Measurements from ENCODE around the gene CC2D1B.

The CC2D1B gene, protein sequence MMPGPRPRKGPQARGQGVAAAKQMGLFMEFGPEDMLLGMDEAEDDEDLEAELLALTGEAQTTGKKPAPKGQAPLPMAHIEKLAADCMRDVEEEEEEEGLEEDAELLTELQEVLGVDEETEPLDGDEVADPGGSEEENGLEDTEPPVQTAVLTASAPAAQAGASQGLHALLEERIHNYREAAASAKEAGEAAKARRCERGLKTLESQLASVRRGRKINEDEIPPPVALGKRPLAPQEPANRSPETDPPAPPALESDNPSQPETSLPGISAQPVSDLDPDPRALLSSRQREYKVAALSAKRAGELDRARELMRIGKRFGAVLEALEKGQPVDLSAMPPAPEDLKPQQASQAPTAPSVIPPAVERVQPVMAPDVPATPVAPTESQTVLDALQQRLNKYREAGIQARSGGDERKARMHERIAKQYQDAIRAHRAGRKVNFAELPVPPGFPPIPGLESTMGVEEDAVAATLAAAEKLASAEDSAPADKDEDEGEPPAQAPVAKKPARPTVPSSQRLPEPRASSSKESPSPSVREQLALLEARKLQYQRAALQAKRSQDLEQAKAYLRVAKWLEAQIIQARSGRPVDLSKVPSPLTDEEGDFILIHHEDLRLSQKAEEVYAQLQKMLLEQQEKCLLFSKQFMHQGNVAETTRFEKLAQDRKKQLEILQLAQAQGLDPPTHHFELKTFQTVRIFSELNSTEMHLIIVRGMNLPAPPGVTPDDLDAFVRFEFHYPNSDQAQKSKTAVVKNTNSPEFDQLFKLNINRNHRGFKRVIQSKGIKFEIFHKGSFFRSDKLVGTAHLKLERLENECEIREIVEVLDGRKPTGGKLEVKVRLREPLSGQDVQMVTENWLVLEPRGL

DNA sequence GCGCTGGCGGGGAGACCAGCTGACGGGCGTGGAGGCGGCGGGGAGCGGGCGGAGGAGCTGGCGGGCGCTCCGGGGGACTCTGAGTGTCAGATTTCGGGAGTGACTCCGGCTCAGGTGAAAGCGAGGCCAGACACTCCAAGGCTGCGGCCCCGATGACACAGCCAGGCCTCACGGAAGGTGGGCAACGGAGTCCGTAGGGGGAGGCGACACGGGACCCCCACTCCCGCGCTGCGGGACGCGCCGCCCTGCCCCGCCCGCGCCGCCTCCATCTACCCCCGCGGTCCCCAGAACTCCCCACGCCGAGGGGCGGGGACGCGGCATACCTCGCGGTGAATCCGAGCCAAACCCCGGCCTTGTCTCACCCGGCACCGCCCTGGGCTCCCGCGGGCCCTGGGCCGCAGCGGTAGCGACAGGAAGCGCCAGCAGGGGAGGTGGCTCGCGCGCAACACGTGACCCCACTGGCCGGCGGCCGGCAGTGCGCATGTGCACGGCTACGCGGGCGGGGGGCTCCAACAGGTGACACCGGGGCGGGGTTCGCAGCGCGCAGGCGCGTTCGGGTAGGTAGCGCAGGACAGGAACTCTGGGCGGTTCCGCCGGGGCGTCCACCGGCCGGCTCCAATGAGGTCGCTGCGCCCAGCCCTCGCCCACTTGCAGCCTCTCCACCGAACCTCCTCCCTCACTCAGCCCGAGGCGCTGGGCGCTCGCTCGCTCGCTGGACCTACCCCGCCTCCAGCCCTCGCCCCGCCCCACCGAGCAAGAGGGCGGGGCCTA is at the start of gene CC2D1B:
CC2D1B (minus strand) TSS at position 460 of the 771 bp plus-strand sequence. CDS start 1,585 bp downstream, outside the sequence.
- Histone ChIP-seq H3K36me3 (ENCODE audit: insufficient read depth, low read length) (peaks cover 20% of the 10 kb centered on the region), H3K9ac (ENCODE audit: low read length) (peak within 1 kb of the TSS; percentile 39), H3K27me3 (ENCODE audit: control insufficient read depth in 1 of 2, insufficient read depth in 2 of 2, low read length in 2 of 2) (no peaks in the 10 kb centered on the region), H3K4me1 (ENCODE audit: insufficient read depth, low read length) (peaks cover 13% of the 10 kb centered on the region), H3K4me3 (ENCODE audit: low read depth in 1 of 2, low read length in 2 of 2) (peak within 1 kb of the TSS; percentile 79 to 96), H3K9me3 (ENCODE audit: low read length) (no peaks in the 10 kb centered on the region), H3K27ac (ENCODE audit: low read depth, low read length) (peak within 1 kb of the TSS; percentile 83)

DNA sequence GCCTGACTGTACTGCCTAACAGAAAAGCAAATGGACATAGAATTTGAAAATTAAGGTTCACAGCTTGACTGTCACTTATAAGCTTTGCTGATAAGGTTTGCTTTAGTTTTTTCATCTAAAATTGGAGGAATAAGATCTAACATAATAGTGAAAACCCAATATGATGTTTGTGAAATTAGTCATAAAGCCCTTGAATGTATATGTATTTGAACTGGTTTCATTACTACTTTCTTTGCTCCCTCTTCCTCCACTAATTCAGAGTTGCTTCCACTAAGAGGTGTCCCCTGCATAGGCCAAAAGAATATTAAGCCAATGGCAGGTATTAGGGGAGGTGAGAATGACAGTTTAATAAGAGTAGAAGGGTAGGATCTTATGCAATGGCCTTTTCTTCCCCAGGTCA is 48.9 kb upstream of the CC2D1B start:
- Histone ChIP-seq H3K4me3 (ENCODE audit: low read depth in 1 of 2, low read length in 2 of 2) (no peak overlapping the region), H3K9me3 (ENCODE audit: low read length) (no peaks in the 10 kb centered on the region), H3K4me1 (ENCODE audit: insufficient read depth, low read length) (no peaks in the 10 kb centered on the region), H3K27ac (ENCODE audit: low read depth, low read length) (no peak overlapping the region), H3K36me3 (ENCODE audit: insufficient read depth, low read length) (peaks cover 71% of the 10 kb centered on the region), H3K27me3 (ENCODE audit: control insufficient read depth in 1 of 2, insufficient read depth in 2 of 2, low read length in 2 of 2) (no peaks in the 10 kb centered on the region), H3K9ac (ENCODE audit: low read length) (no peak overlapping the region)

DNA sequence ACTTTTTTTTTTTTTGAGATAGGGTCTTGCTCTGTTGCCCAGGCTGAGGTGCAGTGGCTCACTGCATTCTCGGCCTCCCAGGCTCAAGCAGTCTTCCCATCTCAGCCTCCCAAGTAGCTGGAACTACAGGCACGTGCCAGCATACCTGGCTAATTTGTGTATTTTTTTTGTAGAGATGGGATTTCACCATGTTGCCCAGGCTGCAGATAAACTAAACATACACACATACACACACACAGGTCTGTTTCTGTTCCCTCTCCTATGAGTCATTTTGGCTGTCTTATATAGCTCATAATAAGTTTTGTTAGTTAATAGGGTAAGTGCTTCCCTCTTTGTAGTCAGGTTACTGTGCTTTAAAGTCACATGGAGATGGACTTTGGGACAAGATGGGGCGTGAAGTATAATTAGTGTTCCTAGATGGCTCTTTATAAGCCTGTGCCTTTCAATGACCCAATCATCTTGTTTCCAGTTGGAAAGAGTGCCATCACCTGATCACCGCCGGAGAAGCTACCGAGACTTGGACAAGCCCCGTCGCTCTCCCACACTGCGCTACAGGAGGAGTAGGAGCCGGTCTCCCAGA is 47.5 kb upstream of the CC2D1B start:
- H3K36me3 ChIP-seq (ENCODE audit: insufficient read depth, low read length): peaks cover 79% of the 10 kb centered on the region
- H3K9me3 ChIP-seq (ENCODE audit: low read length): no peaks in the 10 kb centered on the region
- H3K27me3 ChIP-seq (ENCODE audit: control insufficient read depth in 1 of 2, insufficient read depth in 2 of 2, low read length in 2 of 2): no peaks in the 10 kb centered on the region
- no peak overlapping the region for H3K9ac ChIP-seq (ENCODE audit: low read length)
- no peak overlapping the region for H3K27ac ChIP-seq (ENCODE audit: low read depth, low read length)
- H3K4me1 ChIP-seq (ENCODE audit: insufficient read depth, low read length): no peaks in the 10 kb centered on the region
- no peak overlapping the region for H3K4me3 ChIP-seq (ENCODE audit: low read depth in 1 of 2, low read length in 2 of 2)

DNA sequence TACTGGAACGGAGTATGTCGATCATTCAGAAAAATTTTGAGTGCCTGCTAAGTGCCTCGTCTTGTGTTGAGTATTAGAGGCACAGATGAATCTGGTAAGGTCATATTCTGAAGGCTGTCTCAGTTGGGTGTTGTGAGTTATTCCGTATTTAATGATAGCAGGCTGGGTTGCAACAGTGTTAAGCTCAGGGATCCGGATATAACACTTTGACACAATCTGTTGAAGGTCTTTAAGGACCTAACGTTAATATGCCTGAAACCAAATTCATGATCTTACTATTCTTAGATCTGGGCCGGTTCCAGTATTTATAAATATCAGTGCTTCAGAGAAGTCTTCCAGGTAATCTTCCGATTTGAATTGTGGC is 39.0 kb upstream of the CC2D1B start:
- H3K9ac ChIP-seq (ENCODE audit: low read length): peak overlapping the region; percentile 96
- no peaks in the 10 kb centered on the region for H3K9me3 ChIP-seq (ENCODE audit: low read length)
- H3K36me3 ChIP-seq (ENCODE audit: insufficient read depth, low read length): peaks cover 16% of the 10 kb centered on the region
- peak overlapping the region; percentile 96 to 97 for H3K4me3 ChIP-seq (ENCODE audit: low read depth in 1 of 2, low read length in 2 of 2)
- peak overlapping the region; percentile 71 for H3K27ac ChIP-seq (ENCODE audit: low read depth, low read length)
- no peaks in the 10 kb centered on the region for H3K27me3 ChIP-seq (ENCODE audit: control insufficient read depth in 1 of 2, insufficient read depth in 2 of 2, low read length in 2 of 2)
- H3K4me1 ChIP-seq (ENCODE audit: insufficient read depth, low read length): peaks cover 19% of the 10 kb centered on the region

DNA sequence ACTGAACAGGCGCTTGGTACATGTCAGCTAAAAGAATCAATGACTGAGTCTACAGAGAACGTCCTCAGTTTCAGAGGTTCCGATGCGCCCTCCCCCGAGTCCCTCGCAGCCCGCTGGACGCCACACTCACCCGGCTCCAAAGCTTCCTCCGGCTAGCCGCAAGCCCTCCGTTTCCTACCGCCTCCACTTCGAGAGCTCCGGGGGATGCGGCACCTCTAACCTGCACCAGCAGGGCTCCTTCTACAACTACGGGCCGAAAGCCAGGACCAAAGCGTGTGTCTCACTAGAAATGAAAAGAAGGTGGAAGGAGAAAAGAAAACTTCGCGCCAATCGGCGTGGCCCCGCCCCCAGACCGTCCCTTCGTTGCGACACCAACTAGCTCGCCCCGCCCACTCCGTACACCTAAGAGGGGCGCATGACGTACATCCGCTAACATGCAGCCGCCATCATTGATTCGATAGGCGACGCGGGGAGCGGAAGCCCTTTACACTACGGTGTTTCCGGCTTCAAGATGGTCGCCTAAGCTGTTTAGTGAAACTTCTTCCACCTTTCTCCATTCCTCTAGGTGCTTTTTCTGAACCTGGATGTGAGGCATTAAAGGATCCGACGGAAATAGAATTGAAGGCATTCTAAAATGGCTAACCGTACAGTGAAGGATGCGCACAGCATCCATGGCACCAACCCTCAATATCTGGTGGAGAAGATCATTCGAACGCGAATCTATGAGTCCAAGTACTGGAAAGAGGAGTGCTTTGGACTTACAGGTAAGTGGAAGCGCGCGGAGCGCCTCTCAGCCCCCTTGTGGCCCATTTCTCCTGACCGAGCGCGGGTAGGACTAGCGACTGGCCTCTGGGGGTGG is 38.3 kb upstream of the CC2D1B start, which contains the start of the genes ORC1 and PRPF38A:
ORC1 (minus strand) TSS at position 308 of the 859 bp plus-strand sequence. CDS start 2,200 bp downstream, outside the sequence.
PRPF38A (plus strand) TSS at position 487 of the 859 bp plus-strand sequence; CDS start at position 635, 148 bp downstream.
- peaks cover 19% of the 10 kb centered on the region for H3K4me1 ChIP-seq (ENCODE audit: insufficient read depth, low read length)
- H3K36me3 ChIP-seq (ENCODE audit: insufficient read depth, low read length): peaks cover 12% of the 10 kb centered on the region
- peak within 1 kb of the TSS; percentile 96 for H3K9ac ChIP-seq (ENCODE audit: low read length)
- peak within 1 kb of the TSS; percentile 96 to 97 for H3K4me3 ChIP-seq (ENCODE audit: low read depth in 1 of 2, low read length in 2 of 2)
- H3K9me3 ChIP-seq (ENCODE audit: low read length): no peaks in the 10 kb centered on the region
- H3K27me3 ChIP-seq (ENCODE audit: control insufficient read depth in 1 of 2, insufficient read depth in 2 of 2, low read length in 2 of 2): no peaks in the 10 kb centered on the region
- peak within 1 kb of the TSS; percentile 71 for H3K27ac ChIP-seq (ENCODE audit: low read depth, low read length)

DNA sequence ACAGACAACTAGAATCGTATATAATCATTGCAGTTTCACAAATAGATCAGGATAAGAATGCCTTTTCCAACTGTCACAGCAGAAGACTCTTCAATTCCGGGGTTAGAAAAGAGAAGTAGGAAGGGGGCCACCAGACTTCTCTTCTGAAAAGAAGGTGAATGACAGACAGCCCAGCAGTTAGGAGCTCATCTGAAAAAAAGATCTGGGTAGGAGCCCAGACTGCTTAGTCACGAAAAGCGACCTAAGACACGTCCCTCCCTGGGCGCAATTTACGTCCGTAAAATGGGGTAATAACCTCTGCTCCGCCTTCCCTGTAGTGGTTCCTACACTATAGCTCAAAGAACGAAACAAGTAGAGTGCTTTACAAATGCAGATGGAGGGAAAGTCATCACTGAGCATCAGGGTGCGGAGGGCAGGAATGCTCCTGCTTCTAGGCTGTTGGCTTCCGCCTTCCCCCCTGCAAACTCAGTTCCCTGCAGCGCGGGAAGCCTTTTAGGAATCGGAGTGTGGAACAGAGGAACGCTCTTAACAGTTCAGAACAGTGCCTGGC is 37.6 kb upstream of the CC2D1B start:
- Histone ChIP-seq H3K4me3 (ENCODE audit: low read depth in 1 of 2, low read length in 2 of 2) (peak overlapping the region; percentile 96 to 97), H3K27ac (ENCODE audit: low read depth, low read length) (no peak overlapping the region), H3K9me3 (ENCODE audit: low read length) (no peaks in the 10 kb centered on the region), H3K4me1 (ENCODE audit: insufficient read depth, low read length) (peaks cover 19% of the 10 kb centered on the region), H3K9ac (ENCODE audit: low read length) (peak overlapping the region; percentile 29), H3K36me3 (ENCODE audit: insufficient read depth, low read length) (peaks cover 5% of the 10 kb centered on the region), H3K27me3 (ENCODE audit: control insufficient read depth in 1 of 2, insufficient read depth in 2 of 2, low read length in 2 of 2) (no peaks in the 10 kb centered on the region)

DNA sequence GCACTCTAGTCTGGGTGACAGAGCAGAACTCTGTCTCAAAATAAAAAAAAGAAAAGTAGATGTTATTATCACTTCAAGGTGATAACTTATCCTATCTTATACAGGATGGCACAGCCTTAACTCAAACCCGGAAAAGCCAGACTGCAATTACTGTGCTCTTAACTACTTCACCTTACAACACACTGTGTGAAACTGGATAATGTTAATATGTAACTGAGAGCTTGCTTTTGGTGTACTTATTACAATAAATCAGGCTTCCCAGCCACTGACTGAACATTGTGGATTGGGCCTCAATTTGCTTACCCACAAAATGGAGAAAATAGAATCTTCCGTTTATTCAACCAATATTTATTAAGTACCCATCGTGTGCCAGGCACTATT is 36.8 kb upstream of the CC2D1B start:
- Histone ChIP-seq H3K4me3 (ENCODE audit: low read depth in 1 of 2, low read length in 2 of 2) (no peak overlapping the region), H3K27ac (ENCODE audit: low read depth, low read length) (no peak overlapping the region), H3K27me3 (ENCODE audit: control insufficient read depth in 1 of 2, insufficient read depth in 2 of 2, low read length in 2 of 2) (no peaks in the 10 kb centered on the region)

DNA sequence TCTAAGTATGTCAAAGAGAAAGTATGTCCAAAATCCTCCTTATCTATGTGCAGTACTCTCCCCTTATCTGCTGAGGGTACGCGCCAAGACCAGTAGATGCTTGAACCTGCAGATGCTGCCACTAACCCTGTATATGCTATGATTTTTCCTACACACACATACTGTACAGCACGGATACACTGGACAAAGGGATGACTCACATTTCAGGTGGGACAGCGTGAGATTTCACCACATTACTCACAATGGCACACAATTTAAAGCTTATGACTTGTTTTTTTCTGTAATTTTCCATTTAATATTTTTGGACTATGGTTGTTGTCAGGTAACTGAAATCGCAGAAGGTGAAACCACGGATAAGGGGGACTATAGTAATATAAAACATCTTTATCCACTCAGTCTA is 34.1 kb upstream of the CC2D1B start:
- Histone ChIP-seq H3K9ac (ENCODE audit: low read length) (no peak overlapping the region), H3K4me1 (ENCODE audit: insufficient read depth, low read length) (peaks cover 6% of the 10 kb centered on the region), H3K27ac (ENCODE audit: low read depth, low read length) (no peak overlapping the region), H3K27me3 (ENCODE audit: control insufficient read depth in 1 of 2, insufficient read depth in 2 of 2, low read length in 2 of 2) (no peaks in the 10 kb centered on the region), H3K9me3 (ENCODE audit: low read length) (no peaks in the 10 kb centered on the region), H3K36me3 (ENCODE audit: insufficient read depth, low read length) (no peaks in the 10 kb centered on the region), H3K4me3 (ENCODE audit: low read depth in 1 of 2, low read length in 2 of 2) (no peak overlapping the region)

More for the DNA sequence above, 36.8 kb upstream of the CC2D1B start:
- H3K9me3 ChIP-seq (ENCODE audit: low read length): no peaks in the 10 kb centered on the region
- no peaks in the 10 kb centered on the region for H3K36me3 ChIP-seq (ENCODE audit: insufficient read depth, low read length)
- H3K4me1 ChIP-seq (ENCODE audit: insufficient read depth, low read length): peaks cover 19% of the 10 kb centered on the region
- H3K9ac ChIP-seq (ENCODE audit: low read length): no peak overlapping the region

DNA sequence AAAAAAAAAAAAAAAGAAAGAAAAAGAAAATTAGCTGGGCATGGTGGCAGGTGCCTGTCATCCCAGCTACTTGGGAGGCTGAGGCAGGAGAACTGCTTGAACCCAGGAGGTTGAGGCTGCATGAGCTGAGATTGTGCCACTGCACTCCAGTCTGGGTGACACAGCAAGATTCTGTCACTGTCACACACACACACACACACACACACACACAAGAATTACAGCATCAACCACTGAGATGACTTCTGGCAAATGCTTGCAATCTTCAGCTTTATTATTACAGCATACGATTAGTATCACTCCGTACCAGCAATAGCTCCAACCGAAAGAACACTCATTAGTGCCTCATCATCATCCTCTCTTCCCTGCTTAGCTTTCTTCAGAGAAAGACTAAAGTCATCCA is 33.6 kb upstream of the CC2D1B start:
- H3K4me1 ChIP-seq (ENCODE audit: insufficient read depth, low read length): peaks cover 5% of the 10 kb centered on the region
- H3K36me3 ChIP-seq (ENCODE audit: insufficient read depth, low read length): no peaks in the 10 kb centered on the region
- H3K9me3 ChIP-seq (ENCODE audit: low read length): no peaks in the 10 kb centered on the region
- no peaks in the 10 kb centered on the region for H3K27me3 ChIP-seq (ENCODE audit: control insufficient read depth in 1 of 2, insufficient read depth in 2 of 2, low read length in 2 of 2)
- H3K27ac ChIP-seq (ENCODE audit: low read depth, low read length): no peak overlapping the region
- no peak overlapping the region for H3K4me3 ChIP-seq (ENCODE audit: low read depth in 1 of 2, low read length in 2 of 2)
- H3K9ac ChIP-seq (ENCODE audit: low read length): no peak overlapping the region

DNA sequence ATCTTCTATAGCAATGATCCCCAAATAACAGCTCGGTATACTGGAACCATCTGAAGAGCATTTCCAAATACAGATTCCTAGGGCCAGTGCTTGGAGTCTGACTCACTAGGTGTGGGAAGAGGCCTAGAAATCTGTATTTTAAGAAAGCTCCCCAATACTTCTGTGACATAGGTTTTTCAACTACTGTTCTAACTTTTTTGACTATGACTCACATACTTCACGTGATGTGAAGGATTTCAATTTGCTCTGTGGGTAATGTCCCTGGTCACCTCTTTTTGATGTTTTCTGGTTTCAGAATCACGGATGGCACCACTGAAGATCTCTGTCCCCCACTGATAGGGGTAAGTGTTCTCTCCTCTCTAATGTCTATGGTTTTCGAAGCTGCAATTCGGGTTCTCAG is 27.2 kb upstream of the CC2D1B start:
- no peak overlapping the region for H3K9ac ChIP-seq (ENCODE audit: low read length)
- no peaks in the 10 kb centered on the region for H3K9me3 ChIP-seq (ENCODE audit: low read length)
- H3K4me3 ChIP-seq (ENCODE audit: low read depth in 1 of 2, low read length in 2 of 2): no peak overlapping the region
- no peak overlapping the region for H3K27ac ChIP-seq (ENCODE audit: low read depth, low read length)
- H3K36me3 ChIP-seq (ENCODE audit: insufficient read depth, low read length): no peaks in the 10 kb centered on the region
- H3K27me3 ChIP-seq (ENCODE audit: control insufficient read depth in 1 of 2, insufficient read depth in 2 of 2, low read length in 2 of 2): no peaks in the 10 kb centered on the region
- H3K4me1 ChIP-seq (ENCODE audit: insufficient read depth, low read length): no peaks in the 10 kb centered on the region
